Activated CD8-positive, alpha-beta memory T cell treated with anti-CD3 and anti-CD28 coated beads, Interleukin-2, amount 50 U/mL, for 24 hours (primary cell): Measurements from ENCODE around the gene BCL10.

ENCODE experiments used
- DNase-seq: peaks from one replicate; pipeline ENCODE4 v3.0.0-alpha.2; 2020; ENCODE audit errors: extremely low read depth

The BCL10 gene

GRCh38 chr1:85297855-85298629 is 21.6 kb upstream of the BCL10 start:
- DNase-seq: peak; percentile 71

- DNase-seq: no peak
These were observed 21.1 kb upstream of the BCL10 start for GRCh38 chr1:85297538-85297854.

GRCh38 chr1:85296980-85297379 is 20.5 kb upstream of the BCL10 start:
- DNase-seq: no peak

- no peak for DNase-seq
These were observed 19.2 kb upstream of the BCL10 start for GRCh38 chr1:85295654-85296053.

GRCh38 chr1:85295006-85295431 is 18.6 kb upstream of the BCL10 start:
- no peak for DNase-seq

- DNase-seq: no peak
These were observed 14.4 kb upstream of the BCL10 start for GRCh38 chr1:85290826-85291225.

- no peak for DNase-seq
These were observed 13.5 kb upstream of the BCL10 start for GRCh38 chr1:85289848-85290335.

- DNase-seq: no peak
These were observed 12.9 kb upstream of the BCL10 start for GRCh38 chr1:85289207-85289847.

- DNase-seq: no peak
These were observed 7.8 kb upstream of the BCL10 start for GRCh38 chr1:85284202-85284601.

- DNase-seq: no peak
These were observed 7.2 kb upstream of the BCL10 start for GRCh38 chr1:85283475-85284199.

- DNase-seq: no peak
These were observed 6.0 kb upstream of the BCL10 start for GRCh38 chr1:85282424-85282823.

GRCh38 chr1:85280636-85281035 is 4.2 kb upstream of the BCL10 start:
- no peak for DNase-seq

GRCh38 chr1:85279458-85280080 is 3.1 kb upstream of the BCL10 start:
- no peak for DNase-seq

GRCh38 chr1:85278853-85279314 is 2.5 kb upstream of the BCL10 start:
- DNase-seq: no peak

GRCh38 chr1:85277802-85278201 is 1.4 kb upstream of the BCL10 start:
- no peak for DNase-seq

- DNase-seq: no peak
These were observed 677 bp upstream of the BCL10 start for GRCh38 chr1:85276978-85277639.

- no peak for DNase-seq
These were observed 674 bp downstream of the BCL10 start for GRCh38 chr1:85275701-85276214.

- no peak for DNase-seq
These were observed 1.4 kb downstream of the BCL10 start for GRCh38 chr1:85274969-85275453.

GRCh38 chr1:85273397-85273796 is 3.0 kb downstream of the BCL10 start:
- DNase-seq: no peak

GRCh38 chr1:85268801-85269585 is 7.4 kb downstream of the BCL10 start:
- DNase-seq: no peak
